ENCODE data around the gene ECT2L.

Gene ECT2L

DNA sequence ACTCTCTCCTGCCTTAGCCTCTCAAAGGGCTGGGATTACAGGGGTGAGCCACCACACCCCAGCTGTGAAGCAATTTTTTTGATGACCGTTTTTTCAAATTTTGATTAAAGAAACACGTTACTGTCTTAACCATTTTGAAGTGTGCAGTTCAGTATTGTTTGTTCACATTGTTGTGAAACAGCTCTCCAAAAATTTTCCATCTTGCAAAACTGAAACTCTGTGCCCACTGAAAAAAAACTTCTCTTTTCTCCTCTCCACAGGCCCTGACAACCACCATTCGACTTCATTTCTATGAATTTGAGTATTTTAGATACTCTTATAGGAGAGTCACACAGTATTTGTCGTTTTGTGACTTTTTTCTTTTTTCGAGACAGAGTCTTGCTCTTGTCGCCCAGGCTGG, 53.9 kb downstream of the ECT2L start:
- no peaks in the 10 kb centered on the region for H3K4me1 ChIP-seq (ENCODE audit: insufficient read depth, low read length)
- H3K36me3 ChIP-seq (ENCODE audit: insufficient read depth, low read length): no peaks in the 10 kb centered on the region
- no peak overlapping the region for H2AFZ ChIP-seq (ENCODE audit: low read depth, low read length)
- H3K4me3 ChIP-seq (ENCODE audit: low read length): no peak overlapping the region
- H3K9me3 ChIP-seq (ENCODE audit: low read length): no peaks in the 10 kb centered on the region
- no peaks in the 10 kb centered on the region for H3K27me3 ChIP-seq (ENCODE audit: insufficient read depth, low read length)

DNA sequence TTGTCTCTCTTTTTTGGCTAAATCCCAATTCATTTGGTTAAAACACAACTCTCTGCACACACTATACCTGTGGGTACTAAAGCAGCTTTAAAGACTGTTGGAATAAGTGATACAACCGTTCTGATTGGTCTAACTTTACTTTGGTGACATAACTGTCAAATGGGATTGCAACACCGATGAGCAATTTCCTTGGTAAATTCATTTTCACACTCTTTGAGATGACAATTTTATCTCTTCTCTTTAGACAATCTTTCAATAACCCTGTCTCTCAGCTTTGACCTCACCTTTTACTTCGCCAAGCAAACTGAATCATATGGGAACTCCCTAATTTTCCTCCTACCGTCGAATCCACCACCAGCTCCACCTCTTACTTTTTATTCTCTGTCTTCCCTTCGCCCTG, 60.8 kb downstream of the ECT2L start:
- no peaks in the 10 kb centered on the region for H3K27me3 ChIP-seq (ENCODE audit: insufficient read depth, low read length)
- H3K36me3 ChIP-seq (ENCODE audit: insufficient read depth, low read length): no peaks in the 10 kb centered on the region
- H3K9me3 ChIP-seq (ENCODE audit: low read length): no peaks in the 10 kb centered on the region
- H2AFZ ChIP-seq (ENCODE audit: low read depth, low read length): no peak overlapping the region
- no peak overlapping the region for H3K4me3 ChIP-seq (ENCODE audit: low read length)
- no peaks in the 10 kb centered on the region for H3K4me1 ChIP-seq (ENCODE audit: insufficient read depth, low read length)

DNA sequence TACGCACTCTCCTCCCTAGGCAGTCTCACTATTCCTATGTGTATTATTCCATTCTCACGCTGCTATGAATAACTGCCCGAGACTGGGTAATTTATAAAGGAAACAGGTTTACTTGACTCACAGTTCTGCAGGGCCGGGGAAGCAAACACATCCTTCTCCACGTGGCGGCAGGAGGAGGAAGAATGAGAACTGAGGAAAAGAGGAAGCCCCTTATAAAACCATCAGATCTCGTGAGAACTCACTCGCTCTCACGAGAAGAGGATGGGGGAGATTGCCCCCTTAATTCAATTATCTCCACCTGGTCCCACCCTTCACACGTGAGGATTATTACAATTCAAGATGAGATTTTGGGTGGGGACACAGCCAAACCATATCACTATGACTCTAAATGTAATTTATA, 61.9 kb downstream of the ECT2L start:
- Histone ChIP-seq H2AFZ (ENCODE audit: low read depth, low read length) (no peak overlapping the region), H3K36me3 (ENCODE audit: insufficient read depth, low read length) (no peaks in the 10 kb centered on the region), H3K27me3 (ENCODE audit: insufficient read depth, low read length) (no peaks in the 10 kb centered on the region), H3K4me1 (ENCODE audit: insufficient read depth, low read length) (no peaks in the 10 kb centered on the region), H3K4me3 (ENCODE audit: low read length) (no peak overlapping the region), H3K9me3 (ENCODE audit: low read length) (no peaks in the 10 kb centered on the region)

DNA sequence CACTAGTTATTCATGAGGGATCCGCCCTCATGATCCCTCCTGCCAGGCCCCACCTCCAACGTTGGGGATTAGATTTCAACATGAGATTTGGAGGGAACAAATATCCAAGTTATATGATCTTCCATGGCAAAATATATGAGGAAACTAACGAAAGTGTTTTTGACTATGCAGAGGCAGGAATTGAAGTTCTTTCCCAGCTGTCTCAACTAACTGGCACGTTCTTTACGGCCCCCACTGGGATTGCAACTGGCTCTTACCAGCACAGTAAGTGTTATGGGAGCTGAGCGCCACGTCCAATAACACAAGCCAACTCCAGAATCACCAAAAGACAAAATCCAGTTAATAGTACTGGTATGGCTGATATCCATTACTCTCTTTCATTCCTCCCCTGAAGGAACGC, 66.6 kb downstream of the ECT2L start:
- no peak overlapping the region for H2AFZ ChIP-seq (ENCODE audit: low read depth, low read length)
- no peaks in the 10 kb centered on the region for H3K36me3 ChIP-seq (ENCODE audit: insufficient read depth, low read length)
- peaks cover 9% of the 10 kb centered on the region for H3K4me1 ChIP-seq (ENCODE audit: insufficient read depth, low read length)
- no peaks in the 10 kb centered on the region for H3K9me3 ChIP-seq (ENCODE audit: low read length)
- H3K4me3 ChIP-seq (ENCODE audit: low read length): no peak overlapping the region
- no peaks in the 10 kb centered on the region for H3K27me3 ChIP-seq (ENCODE audit: insufficient read depth, low read length)

DNA sequence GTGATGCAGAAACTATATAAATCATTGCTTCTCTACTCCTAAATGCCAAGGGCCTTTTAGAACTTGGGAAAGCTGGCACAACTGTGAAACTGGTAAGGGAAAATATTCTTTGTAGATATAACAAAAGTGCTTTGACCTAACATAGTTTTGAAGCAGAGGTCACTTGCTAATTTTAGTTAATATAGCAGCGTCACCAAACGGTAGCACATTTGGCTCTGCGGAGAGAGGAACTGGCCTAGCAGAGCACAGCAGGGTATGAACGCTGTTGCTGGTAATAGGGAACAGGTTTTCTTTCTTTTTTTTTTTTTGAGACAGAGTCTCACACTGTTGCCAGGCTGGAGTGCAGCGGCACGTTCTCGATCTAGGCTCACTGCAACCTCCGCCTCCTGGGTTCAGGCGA, 67.4 kb downstream of the ECT2L start:
- no peak overlapping the region for H3K4me3 ChIP-seq (ENCODE audit: low read length)
- no peaks in the 10 kb centered on the region for H3K36me3 ChIP-seq (ENCODE audit: insufficient read depth, low read length)
- peaks cover 9% of the 10 kb centered on the region for H3K4me1 ChIP-seq (ENCODE audit: insufficient read depth, low read length)
- H3K9me3 ChIP-seq (ENCODE audit: low read length): no peaks in the 10 kb centered on the region
- no peaks in the 10 kb centered on the region for H3K27me3 ChIP-seq (ENCODE audit: insufficient read depth, low read length)
- no peak overlapping the region for H2AFZ ChIP-seq (ENCODE audit: low read depth, low read length)

DNA sequence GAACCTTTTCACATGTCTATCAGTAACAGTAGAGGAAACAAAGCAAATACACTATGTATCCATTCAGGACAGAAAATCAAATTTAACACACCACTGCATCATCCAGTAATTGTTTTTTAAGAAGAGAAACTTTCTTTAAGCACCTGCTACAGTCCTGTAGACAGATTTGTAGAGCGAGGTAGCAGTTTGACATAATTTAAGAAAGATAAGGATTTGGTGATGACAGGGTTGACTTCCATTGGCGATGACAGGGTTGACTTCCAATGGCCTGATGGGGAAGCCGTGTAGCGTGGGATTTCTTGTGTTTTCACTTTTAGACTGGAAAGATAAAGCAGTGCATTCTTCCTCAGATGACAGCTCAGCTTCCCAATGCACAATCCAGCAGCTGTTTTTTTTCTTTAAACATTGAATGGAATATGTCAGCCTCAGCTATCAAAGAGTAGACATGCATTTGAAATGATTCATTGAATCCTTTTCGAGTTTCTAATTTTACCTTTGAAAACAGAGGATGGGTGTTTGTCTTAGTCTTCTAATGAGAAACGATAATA, 68.5 kb downstream of the ECT2L start:
- Histone ChIP-seq H3K4me3 (ENCODE audit: low read length) (no peak overlapping the region), H3K9me3 (ENCODE audit: low read length) (no peaks in the 10 kb centered on the region), H3K27me3 (ENCODE audit: insufficient read depth, low read length) (no peaks in the 10 kb centered on the region), H3K36me3 (ENCODE audit: insufficient read depth, low read length) (no peaks in the 10 kb centered on the region), H2AFZ (ENCODE audit: low read depth, low read length) (peak overlapping the region; percentile 12), H3K4me1 (ENCODE audit: insufficient read depth, low read length) (peaks cover 12% of the 10 kb centered on the region)

DNA sequence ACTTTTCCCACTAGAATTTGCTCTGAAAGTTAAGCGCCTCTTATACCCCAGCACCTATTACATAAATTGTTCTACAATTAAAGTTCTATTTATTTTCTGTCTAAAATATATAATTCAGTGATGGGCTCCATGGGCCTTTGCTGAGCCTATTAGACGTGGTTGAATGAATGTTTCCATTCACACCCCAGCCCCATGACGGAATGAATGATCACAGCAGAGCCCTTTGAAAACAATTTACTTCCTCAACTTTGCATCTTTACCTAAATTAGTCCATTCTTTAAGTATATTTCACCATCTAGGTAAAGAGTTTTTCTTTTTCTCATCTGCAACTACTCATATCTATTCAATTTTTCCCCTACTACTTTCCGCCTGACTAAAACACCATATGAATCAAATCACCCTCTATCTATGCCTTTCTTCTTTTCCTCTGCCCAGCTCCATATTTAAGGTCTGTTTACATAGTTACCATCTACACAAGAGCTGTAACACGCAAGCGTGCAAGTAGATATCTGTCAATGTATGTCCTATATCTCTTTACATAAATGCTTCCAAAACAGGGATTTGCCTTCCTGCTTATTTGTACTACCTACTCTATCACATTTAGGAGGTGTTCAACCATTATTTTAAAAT, 69.7 kb downstream of the ECT2L start:
- Histone ChIP-seq H3K4me1 (ENCODE audit: insufficient read depth, low read length) (peaks cover 12% of the 10 kb centered on the region), H2AFZ (ENCODE audit: low read depth, low read length) (no peak overlapping the region), H3K4me3 (ENCODE audit: low read length) (no peak overlapping the region), H3K27me3 (ENCODE audit: insufficient read depth, low read length) (no peaks in the 10 kb centered on the region), H3K36me3 (ENCODE audit: insufficient read depth, low read length) (no peaks in the 10 kb centered on the region), H3K9me3 (ENCODE audit: low read length) (no peaks in the 10 kb centered on the region)

DNA sequence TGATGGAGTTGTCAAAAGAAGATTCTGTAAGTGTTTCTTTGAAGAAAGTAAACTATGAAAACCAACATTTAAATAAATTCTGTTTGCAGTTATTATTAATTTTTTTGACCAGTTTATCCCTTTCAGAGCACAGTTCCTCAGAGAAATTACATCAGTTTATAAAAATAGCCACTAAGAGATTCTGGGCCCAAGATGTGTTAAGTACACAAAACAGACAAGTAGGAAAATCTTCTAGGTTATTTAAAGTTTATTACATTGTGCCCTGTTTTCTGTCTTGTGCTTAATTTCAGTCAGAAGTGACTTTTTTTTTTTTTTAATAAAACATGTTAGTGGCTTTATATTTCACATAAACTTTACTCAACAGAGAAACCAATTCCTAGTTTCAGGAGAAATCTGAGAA, 72.3 kb downstream of the ECT2L start:
- Histone ChIP-seq H3K27me3 (ENCODE audit: insufficient read depth, low read length) (no peaks in the 10 kb centered on the region), H2AFZ (ENCODE audit: low read depth, low read length) (no peak overlapping the region), H3K36me3 (ENCODE audit: insufficient read depth, low read length) (no peaks in the 10 kb centered on the region), H3K9me3 (ENCODE audit: low read length) (no peaks in the 10 kb centered on the region), H3K4me3 (ENCODE audit: low read length) (no peak overlapping the region), H3K4me1 (ENCODE audit: insufficient read depth, low read length) (peaks cover 11% of the 10 kb centered on the region)

DNA sequence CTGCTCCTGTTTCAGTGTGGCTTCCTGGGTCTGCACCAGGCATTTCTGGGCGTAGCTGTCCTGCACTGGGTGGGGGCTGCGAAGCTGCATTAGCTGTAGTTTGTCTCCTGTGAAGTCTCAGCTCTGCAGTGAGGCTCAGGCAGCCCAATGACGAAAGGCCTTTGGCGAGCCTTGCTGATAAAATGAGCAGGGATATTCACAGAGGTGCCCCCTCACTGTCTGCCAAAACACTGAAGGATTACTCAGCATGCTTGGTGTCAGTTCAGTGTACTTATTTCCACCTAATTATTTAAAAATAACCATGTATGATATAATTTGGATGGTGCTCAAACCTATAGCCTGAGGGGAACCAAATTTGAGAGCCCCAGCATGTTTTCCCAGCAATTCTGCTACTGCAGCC, 73.5 kb downstream of the ECT2L start:
- H2AFZ ChIP-seq (ENCODE audit: low read depth, low read length): no peak overlapping the region
- H3K4me1 ChIP-seq (ENCODE audit: insufficient read depth, low read length): peaks cover 5% of the 10 kb centered on the region
- no peaks in the 10 kb centered on the region for H3K27me3 ChIP-seq (ENCODE audit: insufficient read depth, low read length)
- no peaks in the 10 kb centered on the region for H3K9me3 ChIP-seq (ENCODE audit: low read length)
- H3K4me3 ChIP-seq (ENCODE audit: low read length): no peak overlapping the region
- no peaks in the 10 kb centered on the region for H3K36me3 ChIP-seq (ENCODE audit: insufficient read depth, low read length)

DNA sequence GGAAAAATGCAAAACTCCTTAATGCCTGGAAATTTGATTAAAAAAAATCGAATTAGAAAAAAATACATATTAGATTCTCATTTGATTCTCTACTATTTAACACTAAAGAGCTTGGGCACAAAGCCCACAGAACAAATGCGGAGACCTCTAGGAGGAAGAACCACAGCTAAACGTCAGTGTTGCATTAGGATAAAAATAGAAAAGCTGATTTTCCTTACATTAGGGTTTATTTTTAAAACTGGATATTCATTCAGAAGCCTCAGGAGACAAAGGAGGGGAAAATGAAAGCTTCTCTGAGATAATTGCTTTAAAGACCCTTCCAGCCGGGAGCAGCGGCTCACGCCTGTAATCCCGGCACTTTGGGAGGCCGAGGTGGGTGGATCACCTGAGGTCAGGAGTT, 77.3 kb downstream of the ECT2L start:
- no peak overlapping the region for H2AFZ ChIP-seq (ENCODE audit: low read depth, low read length)
- H3K4me1 ChIP-seq (ENCODE audit: insufficient read depth, low read length): peaks cover 3% of the 10 kb centered on the region
- H3K36me3 ChIP-seq (ENCODE audit: insufficient read depth, low read length): no peaks in the 10 kb centered on the region
- H3K4me3 ChIP-seq (ENCODE audit: low read length): no peak overlapping the region
- H3K27me3 ChIP-seq (ENCODE audit: insufficient read depth, low read length): no peaks in the 10 kb centered on the region
- no peaks in the 10 kb centered on the region for H3K9me3 ChIP-seq (ENCODE audit: low read length)

DNA sequence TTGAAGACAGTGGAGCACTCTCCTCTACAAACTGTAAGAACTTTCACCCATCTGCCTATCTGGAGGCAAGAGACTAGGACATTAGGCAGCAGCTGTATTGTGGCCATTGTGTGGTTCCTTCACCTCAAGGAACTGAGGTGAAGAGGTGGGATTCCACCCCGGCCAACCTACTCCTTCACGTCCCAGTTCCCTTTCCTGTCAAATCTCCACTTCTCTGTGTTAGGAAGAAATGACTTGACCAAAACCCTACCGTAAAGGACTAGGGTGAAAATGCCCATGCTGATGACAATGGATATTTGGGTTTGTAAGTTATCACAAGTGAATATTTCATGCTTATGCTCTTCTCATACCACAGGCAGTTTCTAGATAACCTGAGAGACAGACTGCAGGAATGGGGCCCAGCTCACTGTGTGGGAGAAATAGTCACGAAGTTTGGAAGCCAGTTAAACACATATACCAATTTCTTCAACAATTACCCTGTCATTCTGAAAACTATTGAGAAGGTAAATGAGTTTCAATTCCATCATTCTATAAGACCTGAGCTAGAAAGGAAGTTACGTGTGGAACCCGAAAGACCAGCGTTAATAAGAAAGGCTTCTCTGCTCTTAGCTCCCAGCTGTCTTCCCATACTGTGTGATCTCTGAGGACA, 86.6 kb downstream of the ECT2L start:
- Histone ChIP-seq H3K4me1 (ENCODE audit: insufficient read depth, low read length) (no peaks in the 10 kb centered on the region), H3K9me3 (ENCODE audit: low read length) (no peaks in the 10 kb centered on the region), H3K27me3 (ENCODE audit: insufficient read depth, low read length) (no peaks in the 10 kb centered on the region), H3K36me3 (ENCODE audit: insufficient read depth, low read length) (no peaks in the 10 kb centered on the region), H2AFZ (ENCODE audit: low read depth, low read length) (no peak overlapping the region), H3K4me3 (ENCODE audit: low read length) (no peak overlapping the region)

DNA sequence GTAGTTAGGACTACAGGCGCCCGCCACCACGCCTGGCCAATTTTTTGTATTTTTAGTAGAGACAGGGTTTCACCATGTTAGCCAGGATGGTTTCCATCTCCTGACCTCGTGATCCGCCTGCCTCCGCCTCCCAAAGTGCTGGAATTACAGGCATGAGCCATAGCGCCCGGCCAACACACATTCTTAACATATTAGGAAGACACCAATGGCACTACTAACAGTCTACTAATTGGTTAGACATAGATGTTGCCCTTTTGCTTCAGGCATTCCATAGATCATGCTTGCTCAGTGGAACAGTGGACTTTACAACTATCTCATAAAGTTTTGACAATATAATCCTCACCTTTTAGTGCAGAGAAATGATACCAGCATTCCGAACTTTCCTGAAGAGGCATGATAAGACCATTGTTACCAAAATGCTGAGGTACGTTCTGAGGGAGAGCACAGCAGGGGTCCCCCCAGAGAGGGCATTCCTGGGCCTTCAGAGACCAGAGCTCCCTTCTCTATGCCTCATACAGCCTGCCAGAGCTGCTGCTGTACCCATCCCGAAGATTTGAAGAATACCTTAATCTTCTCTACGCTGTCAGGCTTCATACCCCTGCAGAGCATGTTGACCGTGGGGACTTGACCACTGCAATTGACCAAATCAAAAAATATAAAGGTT, 89.4 kb downstream of the ECT2L start:
- Histone ChIP-seq H3K4me3 (ENCODE audit: low read length) (no peak overlapping the region), H3K27me3 (ENCODE audit: insufficient read depth, low read length) (no peaks in the 10 kb centered on the region), H3K9me3 (ENCODE audit: low read length) (no peaks in the 10 kb centered on the region), H3K4me1 (ENCODE audit: insufficient read depth, low read length) (no peaks in the 10 kb centered on the region), H2AFZ (ENCODE audit: low read depth, low read length) (no peak overlapping the region), H3K36me3 (ENCODE audit: insufficient read depth, low read length) (no peaks in the 10 kb centered on the region)

DNA sequence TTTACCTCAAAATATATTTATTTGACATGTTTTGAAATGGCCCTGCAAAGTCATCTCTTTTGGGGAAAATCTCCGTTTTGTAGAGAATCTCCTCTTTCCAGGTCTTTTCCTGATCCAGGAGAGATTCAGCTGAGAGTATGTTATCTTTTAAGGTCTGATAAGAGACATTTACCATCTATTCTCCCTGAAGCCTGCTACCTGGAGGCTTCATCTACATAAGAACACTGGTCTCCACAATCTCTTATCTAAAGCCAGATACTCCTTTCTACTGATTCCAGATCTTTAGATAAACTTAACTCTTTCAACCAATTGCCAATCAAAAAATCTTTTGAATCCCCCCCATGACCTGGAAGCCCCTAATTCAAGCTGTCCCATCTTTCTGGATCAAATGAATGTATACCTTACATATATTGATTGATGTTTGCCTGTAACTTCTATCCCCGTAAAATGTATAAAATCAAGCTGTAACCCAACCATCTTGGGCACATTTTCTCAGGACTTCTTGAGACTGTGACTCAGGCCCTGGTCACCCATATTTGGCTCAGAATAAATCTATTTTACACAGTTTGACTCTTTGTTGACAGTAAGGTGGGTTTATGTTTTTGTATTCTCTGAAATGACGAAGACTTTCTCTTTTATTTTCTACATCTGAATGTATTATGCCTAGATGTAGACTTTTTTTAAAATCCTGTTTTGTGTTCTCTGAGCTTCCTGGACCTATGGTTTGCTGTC, 95.5 kb downstream of the ECT2L start:
- Histone ChIP-seq H3K9me3 (ENCODE audit: low read length) (no peaks in the 10 kb centered on the region), H3K4me3 (ENCODE audit: low read length) (no peak overlapping the region), H3K4me1 (ENCODE audit: insufficient read depth, low read length) (no peaks in the 10 kb centered on the region), H3K36me3 (ENCODE audit: insufficient read depth, low read length) (no peaks in the 10 kb centered on the region), H3K27me3 (ENCODE audit: insufficient read depth, low read length) (no peaks in the 10 kb centered on the region), H2AFZ (ENCODE audit: low read depth, low read length) (no peak overlapping the region)

Measured in neuron (in vitro differentiated cells).